Measurements from ENCODE around the gene MALT1.
"Not testable (repeated sequence)": the region's sequence is repeated elsewhere in the genome, so short reads cannot be mapped to it uniquely, and the experiment has no call there.

MALT1 gene

GRCh38 chr18:58640891-58641610 lies 30.2 kb upstream of the MALT1 start:
- no peak for TF ChIP-seq CTCF (IDR thresholded peaks at IDR 0.05; ENCODE audit: extremely low read depth, missing control alignments)
- DNase-seq (ENCODE audit: low spot score): no peak

GRCh38 chr18:58643557-58643956 lies 27.7 kb upstream of the MALT1 start:
- not testable (repeated sequence) for DNase-seq (ENCODE audit: low spot score)

GRCh38 chr18:58645398-58645797 lies 25.9 kb upstream of the MALT1 start:
- DNase-seq (ENCODE audit: low spot score): no peak
- TF ChIP-seq CTCF (IDR thresholded peaks at IDR 0.05; ENCODE audit: extremely low read depth, missing control alignments): no peak

- TF ChIP-seq CTCF (IDR thresholded peaks at IDR 0.05; ENCODE audit: extremely low read depth, missing control alignments): no peak
- DNase-seq (ENCODE audit: low spot score): no peak
Observed at GRCh38 chr18:58646334-58646862, 24.9 kb upstream of the MALT1 start.

- no peak for DNase-seq (ENCODE audit: low spot score)
- no peak for TF ChIP-seq CTCF (IDR thresholded peaks at IDR 0.05; ENCODE audit: extremely low read depth, missing control alignments)
Observed at GRCh38 chr18:58649966-58650816, 21.1 kb upstream of the MALT1 start.

GRCh38 chr18:58650830-58651229 lies 20.4 kb upstream of the MALT1 start:
- DNase-seq (ENCODE audit: low spot score): not testable (repeated sequence)

GRCh38 chr18:58653144-58653722 lies 18.0 kb upstream of the MALT1 start:
- DNase-seq (ENCODE audit: low spot score): not testable (repeated sequence)

- no peak for TF ChIP-seq CTCF (IDR thresholded peaks at IDR 0.05; ENCODE audit: extremely low read depth, missing control alignments)
- DNase-seq (ENCODE audit: low spot score): no peak
Observed at GRCh38 chr18:58653814-58654509, 17.3 kb upstream of the MALT1 start.
